ENCODE measurements around the gene TRPV4.
A peak's percentile ranks its signal among the peaks of the same experiment; 100 is the strongest.

The TRPV4 gene

GRCh38 chr12:109775172-109775881 lies 57.9 kb downstream of the TRPV4 start:
- peak; percentile 15 for DNase-seq

- DNase-seq, result no peak
Observed at GRCh38 chr12:109773384-109774011, 59.7 kb downstream of the TRPV4 start.

- no peak for DNase-seq
Observed at GRCh38 chr12:109772622-109773321, 60.4 kb downstream of the TRPV4 start.

- no peak for DNase-seq
Observed at GRCh38 chr12:109771746-109772621, 61.2 kb downstream of the TRPV4 start.

- no peak for DNase-seq
Observed at GRCh38 chr12:109770861-109771670, 62.1 kb downstream of the TRPV4 start.

- DNase-seq, result no peak
Observed at GRCh38 chr12:109770104-109770860, 62.9 kb downstream of the TRPV4 start.

GRCh38 chr12:109768901-109769670 lies 64.1 kb downstream of the TRPV4 start:
- no peak for DNase-seq

- no peak for DNase-seq
Observed at GRCh38 chr12:109767991-109768900, 65.0 kb downstream of the TRPV4 start.

GRCh38 chr12:109767456-109767855 lies 65.7 kb downstream of the TRPV4 start:
- DNase-seq, result no peak

GRCh38 chr12:109766251-109766778 lies 66.9 kb downstream of the TRPV4 start:
- DNase-seq, result no peak

GRCh38 chr12:109765446-109765810 lies 67.8 kb downstream of the TRPV4 start:
- no peak for DNase-seq

- no peak for DNase-seq
Observed at GRCh38 chr12:109764776-109765445, 68.3 kb downstream of the TRPV4 start.

GRCh38 chr12:109764123-109764522 lies 69.1 kb downstream of the TRPV4 start:
- DNase-seq, result no peak

- DNase-seq, result no peak
Observed at GRCh38 chr12:109763201-109763841, 69.9 kb downstream of the TRPV4 start.

GRCh38 chr12:109762673-109763191 lies 70.5 kb downstream of the TRPV4 start:
- no peak for DNase-seq

- DNase-seq, result no peak
Observed at GRCh38 chr12:109762071-109762672, 71.0 kb downstream of the TRPV4 start.

Measured in NCI-H1092 treated with DMSO at 0.1 percent for 48 hours (cell line).